Jurkat, Clone E6-1 (cell line): Measurements from ENCODE around the gene BROX.
"Not testable (repeated sequence)": the region's sequence is repeated elsewhere in the genome, so short reads cannot be mapped to it uniquely, and the experiment has no call there.

ENCODE experiments used
- DNase-seq: peaks from one replicate; pipeline ENCODE4 v3.0.0-alpha.2; 2011; ENCODE audit warnings: low read depth, low spot score
- H3K4me3 ChIP-seq: 2 replicates; pipeline ENCODE4 v1.5.1; 2011; ENCODE audit warnings: mild to moderate bottlenecking, low read length, control low read depth, moderate library complexity

BROX gene

GRCh38 chr1:222716393-222716792 is 4.0 kb downstream of the BROX start:
- no peak for DNase-seq
- H3K4me3 ChIP-seq, result no peak overlapping the region

GRCh38 chr1:222728746-222729145 is 16.4 kb downstream of the BROX start:
- no peak overlapping the region for H3K4me3 ChIP-seq
- no peak for DNase-seq

- H3K4me3 ChIP-seq, result no peak overlapping the region
- no peak for DNase-seq
These were observed 18.5 kb downstream of the BROX start for GRCh38 chr1:222730866-222731265.

GRCh38 chr1:222732216-222733159 is 20.1 kb downstream of the BROX start:
- DNase-seq, result no peak
- H3K4me3 ChIP-seq, result no peak overlapping the region

- no peak overlapping the region for H3K4me3 ChIP-seq
- no peak for DNase-seq
These were observed 22.4 kb downstream of the BROX start for GRCh38 chr1:222734740-222735139.

GRCh38 chr1:222736470-222736869 is 24.1 kb downstream of the BROX start:
- no peak overlapping the region for H3K4me3 ChIP-seq
- DNase-seq, result no peak

- H3K4me3 ChIP-seq, result no peak within 1 kb of the TSS
- no peak for DNase-seq
These were observed 24.6 kb downstream of the BROX start, which contains the start of gene FAM177B for GRCh38 chr1:222736972-222737371. TSS of gene FAM177B (plus strand) at chr1:222737202. CDS start at chr1:222746546, 9,344 bp downstream.

GRCh38 chr1:222739465-222739864 is 27.1 kb downstream of the BROX start:
- H3K4me3 ChIP-seq, result no peak overlapping the region
- no peak for DNase-seq

GRCh38 chr1:222739929-222740328 is 27.6 kb downstream of the BROX start:
- no peak for DNase-seq
- no peak overlapping the region for H3K4me3 ChIP-seq

GRCh38 chr1:222741630-222742457 is 29.5 kb downstream of the BROX start:
- not testable (repeated sequence) for DNase-seq, H3K4me3 ChIP-seq

- no peak overlapping the region for H3K4me3 ChIP-seq
- no peak for DNase-seq
These were observed 37.6 kb downstream of the BROX start for GRCh38 chr1:222749927-222750326.

GRCh38 chr1:222750651-222751050 is 38.3 kb downstream of the BROX start:
- no peak overlapping the region for H3K4me3 ChIP-seq
- DNase-seq, result no peak

- H3K4me3 ChIP-seq, result no peak overlapping the region
- no peak for DNase-seq
These were observed 38.9 kb downstream of the BROX start for GRCh38 chr1:222751255-222751654.

GRCh38 chr1:222754366-222755139 is 42.2 kb downstream of the BROX start:
- no peak overlapping the region for H3K4me3 ChIP-seq
- no peak for DNase-seq

GRCh38 chr1:222757646-222758268 is 45.4 kb downstream of the BROX start:
- no peak for DNase-seq
- H3K4me3 ChIP-seq, result no peak overlapping the region

GRCh38 chr1:222759451-222760035 is 47.2 kb downstream of the BROX start:
- H3K4me3 ChIP-seq, result no peak overlapping the region
- no peak for DNase-seq

- DNase-seq, result no peak
These were observed 48.7 kb downstream of the BROX start for GRCh38 chr1:222761083-222761482.

GRCh38 chr1:222762178-222762577 is 49.8 kb downstream of the BROX start:
- H3K4me3 ChIP-seq, DNase-seq: not testable (repeated sequence)

More at GRCh38 chr1:222761083-222761482, 48.7 kb downstream of the BROX start:
- H3K4me3 ChIP-seq, result no peak overlapping the region
